Mucosa of descending colon (tissue), 3 donors: ENCODE data around the gene LIFR. TPM values are rescaled to one million over a fixed set of nuclear protein-coding genes. Genes with fewer than 3 reads are reported as not detected.

Experiments
- ATAC-seq: fragments of 200-7000 bp; cut with Tn5 transposase; one replicate; pipeline ENCODE4 v1.9.1; 2020; ENCODE audit warnings: mild to moderate bottlenecking, moderate library complexity
- DNase-seq, 3 donors: peaks; one replicate each; pipeline ENCODE4 v3.0.0-alpha.2; 2020
- H3K36me3 ChIP-seq: fragments of 200-600 bp; one replicate; pipeline ENCODE4 v1.8.0; 2021; ENCODE audit warnings: low read depth, mild to moderate bottlenecking
- H3K4me1 ChIP-seq: fragments of 200-600 bp; one replicate; pipeline ENCODE4 v1.8.0; 2021; ENCODE audit warnings: low read depth, mild to moderate bottlenecking
- H3K4me3 ChIP-seq: fragments of 200-600 bp; one replicate; pipeline ENCODE4 v1.8.0; 2021; ENCODE audit warnings: mild to moderate bottlenecking
- H3K9me3 ChIP-seq: fragments of 200-600 bp; one replicate; pipeline ENCODE4 v1.8.0; 2021; ENCODE audit warnings: mild to moderate bottlenecking
- intact Hi-C, 2 donors: fragments of 100-400 bp; cut with DNase I in 1 of 2; cut with micrococcal nuclease in 1 of 2; formaldehyde crosslinking; loops; one replicate each; pipeline versions ENCODE4 v1.11.0 to v1.11.1; 2022; cut with DNase I, micrococcal nuclease
- total RNA-seq, 3 donors: library from RNA; stranded (reverse); fragmentation: NEBNext Ultra II Directional in 2 of 3; extraction: Animal tissue kit (Norgen Biotek cat#: 25700) in 2 of 3; gene quantifications; one replicate each; pipeline versions ENCODE4 v1.2.1 to v1.2.4, GENCODE V29; 2021 to 2023
- TF ChIP-seq, protein P1 (sequence below): fragments of 200-600 bp; IDR thresholded peaks from one replicate; pipeline ENCODE4 v1.8.0; 2022; ENCODE audit warnings: antibody characterized with exemption, mild to moderate bottlenecking
- donor health status: DM: no; HTN: no; CAD: no; lungs with moderate emphysema.
- donor health status: DM: no; HTN: no; CAD: no.
- donor health status: DM: no; HTN: yes; CAD: no.

Gene LIFR
- total RNA-seq, 3 donors from 2014 or later, result 9.5 to 28.9 (median 13.1) TPM

DNA sequence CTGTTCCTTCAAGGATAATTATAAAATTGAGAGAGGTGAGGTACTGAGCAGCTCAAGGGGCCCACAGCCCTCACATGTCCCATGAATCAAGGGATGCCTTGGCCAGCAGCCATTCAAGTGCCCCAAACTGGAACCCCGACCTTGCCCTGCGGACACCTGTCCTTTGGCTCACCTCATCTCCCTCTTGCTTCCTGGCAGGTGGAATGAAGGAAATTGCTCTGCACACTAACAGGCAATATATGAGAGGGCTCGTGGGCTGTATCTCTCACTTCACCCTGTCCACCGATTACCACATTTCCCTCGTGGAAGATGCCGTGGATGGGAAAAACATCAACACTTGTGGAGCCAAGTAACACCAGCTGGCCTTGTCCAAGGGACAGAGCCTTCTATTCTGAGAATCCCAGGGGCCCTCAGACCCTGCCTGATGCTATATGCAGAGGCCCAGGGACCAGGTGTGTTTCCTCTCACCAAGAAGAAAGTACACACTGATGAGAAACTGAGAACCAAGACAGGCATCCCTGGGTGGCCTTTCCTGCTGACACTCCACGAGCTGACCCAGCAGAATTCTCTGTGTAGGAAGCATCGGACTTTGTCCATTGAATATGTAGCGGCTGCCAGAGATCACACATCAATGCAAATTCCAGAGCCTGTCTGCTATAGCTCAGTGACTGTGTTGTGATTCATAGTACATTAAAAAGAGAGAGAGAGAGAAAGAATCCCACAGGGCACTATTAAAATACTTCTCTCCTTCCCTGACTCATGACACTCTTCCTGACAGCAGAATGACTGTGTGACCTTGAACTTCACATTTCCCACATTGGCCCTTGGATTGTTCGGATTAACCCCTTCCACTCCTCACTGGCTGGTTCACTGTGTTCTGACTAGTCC lies 92.6 kb downstream of the LIFR start:
- ATAC-seq (peak; percentile 16), DNase-seq (no peak)
- peaks cover 12% of the 10 kb centered on the region for H3K4me1 ChIP-seq
- no peaks in the 10 kb centered on the region for H3K36me3 ChIP-seq
- intact Hi-C loops, result no loop called here
- H3K4me3 ChIP-seq, result no peak overlapping the region
- H3K9me3 ChIP-seq, result no peaks in the 10 kb centered on the region
- TF ChIP-seq, protein P1, sequence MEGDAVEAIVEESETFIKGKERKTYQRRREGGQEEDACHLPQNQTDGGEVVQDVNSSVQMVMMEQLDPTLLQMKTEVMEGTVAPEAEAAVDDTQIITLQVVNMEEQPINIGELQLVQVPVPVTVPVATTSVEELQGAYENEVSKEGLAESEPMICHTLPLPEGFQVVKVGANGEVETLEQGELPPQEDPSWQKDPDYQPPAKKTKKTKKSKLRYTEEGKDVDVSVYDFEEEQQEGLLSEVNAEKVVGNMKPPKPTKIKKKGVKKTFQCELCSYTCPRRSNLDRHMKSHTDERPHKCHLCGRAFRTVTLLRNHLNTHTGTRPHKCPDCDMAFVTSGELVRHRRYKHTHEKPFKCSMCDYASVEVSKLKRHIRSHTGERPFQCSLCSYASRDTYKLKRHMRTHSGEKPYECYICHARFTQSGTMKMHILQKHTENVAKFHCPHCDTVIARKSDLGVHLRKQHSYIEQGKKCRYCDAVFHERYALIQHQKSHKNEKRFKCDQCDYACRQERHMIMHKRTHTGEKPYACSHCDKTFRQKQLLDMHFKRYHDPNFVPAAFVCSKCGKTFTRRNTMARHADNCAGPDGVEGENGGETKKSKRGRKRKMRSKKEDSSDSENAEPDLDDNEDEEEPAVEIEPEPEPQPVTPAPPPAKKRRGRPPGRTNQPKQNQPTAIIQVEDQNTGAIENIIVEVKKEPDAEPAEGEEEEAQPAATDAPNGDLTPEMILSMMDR, result no peak

DNA sequence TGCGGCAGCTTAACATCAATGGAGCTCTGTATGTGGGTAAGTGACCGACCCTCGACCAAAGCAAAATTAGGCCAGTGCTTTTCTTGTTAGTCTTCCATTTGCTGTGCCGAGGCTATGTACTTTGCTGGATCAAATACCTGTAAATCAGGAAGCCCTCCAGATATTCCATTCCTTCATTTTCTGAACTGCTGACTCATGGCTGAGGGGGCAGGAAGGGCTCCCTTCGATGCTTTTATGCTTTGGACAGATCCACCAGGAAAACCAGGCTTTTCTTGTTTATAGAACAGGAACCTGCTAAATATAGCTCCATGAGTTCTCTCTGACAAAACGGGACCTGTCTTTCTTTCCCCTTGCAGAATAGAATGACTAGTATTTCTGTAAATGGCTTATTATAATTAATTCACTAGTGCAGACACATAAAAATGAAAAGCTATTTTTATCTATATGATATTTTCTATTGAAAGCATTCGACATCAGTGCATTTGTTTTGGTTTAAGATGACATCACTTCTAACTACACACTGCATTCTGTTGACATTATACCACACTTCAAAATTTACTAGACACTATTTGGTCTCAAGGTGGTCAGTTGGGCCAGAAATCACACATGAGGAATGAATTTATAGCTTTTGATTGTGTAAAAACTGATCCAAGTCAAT lies 93.3 kb downstream of the LIFR start:
- DNase-seq (no peak), ATAC-seq (no peak)
- intact Hi-C loops, result no loop called here
- peaks cover 10% of the 10 kb centered on the region for H3K4me1 ChIP-seq
- TF ChIP-seq, protein P1, result no peak
- H3K9me3 ChIP-seq, result no peaks in the 10 kb centered on the region
- H3K4me3 ChIP-seq, result no peak overlapping the region
- no peaks in the 10 kb centered on the region for H3K36me3 ChIP-seq

DNA sequence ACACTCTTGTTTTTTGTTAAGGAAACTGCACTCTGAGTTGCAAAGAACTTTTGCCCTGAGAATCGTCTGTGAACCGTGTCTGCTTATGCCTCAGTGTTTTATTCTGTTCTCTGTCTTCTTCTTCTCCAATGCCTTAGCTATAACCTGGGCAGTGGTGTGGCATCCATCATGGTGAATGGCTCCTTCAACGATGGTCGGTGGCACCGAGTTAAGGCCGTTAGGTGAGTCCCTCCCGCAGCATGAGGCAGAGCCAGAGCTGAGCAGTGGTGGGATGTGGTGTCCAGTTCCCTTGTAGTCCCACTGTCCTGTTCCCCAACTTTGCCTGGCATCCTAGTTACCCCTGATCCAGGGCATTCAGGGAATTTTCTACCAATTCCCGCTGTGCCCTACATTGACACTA lies 98.3 kb downstream of the LIFR start:
- DNase-seq, result no peak
- TF ChIP-seq, protein P1, result no peak
- H3K4me1 ChIP-seq, result no peaks in the 10 kb centered on the region
- ATAC-seq, result no peak
- intact Hi-C loops, result no loop called here
- H3K36me3 ChIP-seq, result no peaks in the 10 kb centered on the region
- H3K9me3 ChIP-seq, result no peaks in the 10 kb centered on the region
- H3K4me3 ChIP-seq, result no peak overlapping the region

DNA sequence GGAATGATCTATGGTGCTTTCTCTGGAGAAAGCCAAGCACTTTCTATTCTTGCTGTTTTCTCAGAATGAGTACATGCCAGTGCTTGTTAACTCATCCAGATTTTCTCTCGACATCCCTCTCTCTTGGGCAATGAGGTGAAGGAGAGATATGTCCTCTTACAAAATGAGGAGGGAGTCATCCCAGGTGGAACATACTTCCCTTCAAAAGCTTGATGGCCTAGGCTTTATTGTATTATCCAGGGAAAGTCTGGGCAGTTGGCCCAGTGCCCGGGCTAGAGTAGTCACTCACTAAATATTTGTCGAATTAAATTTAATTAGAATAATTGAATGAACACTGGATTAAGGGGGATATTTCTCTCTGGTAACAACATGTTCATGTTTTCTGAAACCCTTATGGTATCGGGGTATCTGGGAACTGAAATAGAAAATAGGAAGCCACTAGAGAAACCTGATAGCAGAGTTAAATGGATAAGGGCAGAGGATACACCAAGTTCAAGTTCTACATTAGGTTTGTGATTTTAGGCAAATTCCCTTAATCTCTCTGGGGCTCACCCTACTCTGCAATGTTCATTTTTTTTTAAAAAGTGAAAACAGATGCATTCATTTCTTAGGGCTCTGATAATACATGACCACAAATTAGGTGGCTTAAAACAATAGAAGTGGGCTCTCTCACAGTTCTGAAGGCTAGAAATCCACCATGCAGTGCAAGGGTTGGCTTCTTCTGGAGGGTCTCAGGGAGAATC lies 99.6 kb downstream of the LIFR start:
- ATAC-seq, result no peak
- DNase-seq, result no peak
- Histone ChIP-seq H3K4me3 (no peak overlapping the region), H3K4me1 (no peaks in the 10 kb centered on the region), H3K36me3 (no peaks in the 10 kb centered on the region), H3K9me3 (no peaks in the 10 kb centered on the region)
- TF ChIP-seq, protein P1, result no peak
- intact Hi-C loops, result no loop called here

DNA sequence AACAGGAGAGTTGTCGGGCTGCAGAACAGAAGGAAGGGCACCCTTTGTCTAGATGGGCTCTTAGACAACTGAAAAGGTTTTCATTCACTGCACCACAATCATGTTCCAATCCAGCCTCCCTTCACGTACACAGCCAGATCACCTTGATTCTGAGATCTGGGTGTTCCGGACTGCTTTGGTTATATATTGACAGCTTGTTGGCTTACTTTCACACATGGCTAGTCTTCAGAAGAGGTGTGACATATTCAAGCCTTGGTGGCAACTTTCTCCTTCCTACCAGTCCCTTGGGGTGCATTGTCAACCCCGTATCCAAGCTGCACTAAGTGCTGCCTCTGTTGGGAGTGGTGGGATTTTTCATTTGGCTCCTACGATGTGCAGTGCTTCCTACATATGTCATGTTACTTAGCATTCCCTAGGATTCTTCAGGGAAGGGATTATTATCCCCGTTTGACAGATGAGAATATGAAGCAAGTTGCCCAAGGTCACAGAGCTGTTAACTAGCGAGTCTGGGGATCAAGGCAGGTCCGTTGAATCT lies 100.6 kb downstream of the LIFR start:
- no peak for ATAC-seq
- no peaks in the 10 kb centered on the region for H3K4me1 ChIP-seq
- intact Hi-C loops, result no loop called here
- H3K4me3 ChIP-seq, result no peak overlapping the region
- no peaks in the 10 kb centered on the region for H3K36me3 ChIP-seq
- TF ChIP-seq, protein P1, result no peak
- no peaks in the 10 kb centered on the region for H3K9me3 ChIP-seq
- DNase-seq, result no peak
